H9 (cell line): ENCODE data around the gene ZNF629. TPM values are rescaled to one million over a fixed set of nuclear protein-coding genes. Genes with fewer than 3 reads are reported as not detected.

Source experiments
- DNase-seq: peaks from one replicate; pipeline ENCODE4 v3.0.0-alpha.2; 2017
- H2AFZ ChIP-seq: one replicate; pipeline ENCODE4 v1.6.1; 2013; ENCODE audit warnings: mild to moderate bottlenecking, low read length, control low read depth, moderate library complexity
- H2AK5ac ChIP-seq: 2 replicates; pipeline ENCODE4 v1.6.1; 2013; ENCODE audit warnings: low read length, control low read depth, mixed read lengths; ENCODE audit not compliant: insufficient read length
- H2BK120ac ChIP-seq: one replicate; pipeline ENCODE4 v1.6.1; 2013; ENCODE audit warnings: low read depth, mild to moderate bottlenecking, low read length, control low read depth, inconsistent platforms; ENCODE audit not compliant: poor library complexity, severe bottlenecking
- H2BK12ac ChIP-seq: 2 replicates; pipeline ENCODE4 v1.6.1; 2013; ENCODE audit warnings: low read length, control low read depth, mixed read lengths, low read depth; ENCODE audit not compliant: insufficient read length
- H2BK15ac ChIP-seq: 2 replicates; pipeline ENCODE4 v1.6.1; 2013; ENCODE audit warnings: low read depth, low read length, control low read depth
- H2BK20ac ChIP-seq: one replicate; pipeline ENCODE4 v1.6.1; 2013; ENCODE audit warnings: low read depth, mild to moderate bottlenecking, low read length, control low read depth, inconsistent platforms; ENCODE audit not compliant: poor library complexity, severe bottlenecking
- H2BK5ac ChIP-seq: 2 replicates; pipeline ENCODE4 v1.6.1; 2013; ENCODE audit warnings: low read length, control low read depth, mixed read lengths; ENCODE audit not compliant: insufficient read length
- H3K14ac ChIP-seq: 2 replicates; pipeline ENCODE4 v1.6.1; 2013; ENCODE audit warnings: low read length, control low read depth; ENCODE audit not compliant: insufficient read depth
- H3K18ac ChIP-seq: 2 replicates; pipeline ENCODE4 v1.6.1; 2013; ENCODE audit warnings: low read depth, mild to moderate bottlenecking, mixed read lengths, low read length, control low read depth; ENCODE audit not compliant: insufficient read length
- H3K23ac ChIP-seq: 2 replicates; pipeline ENCODE4 v1.6.1; 2013; ENCODE audit warnings: low read length, control low read depth, mixed read lengths, low read depth; ENCODE audit not compliant: insufficient read length
- H3K23me2 ChIP-seq: 2 replicates; pipeline ENCODE4 v1.6.1; 2013; ENCODE audit warnings: low read depth, mild to moderate bottlenecking, mixed read lengths, low read length, control low read depth; ENCODE audit not compliant: insufficient read length, poor library complexity, severe bottlenecking
- H3K27ac ChIP-seq: 2 replicates; pipeline ENCODE4 v1.5.1; 2013; ENCODE audit warnings: low read length, control low read depth, mixed read lengths, low read depth; ENCODE audit not compliant: insufficient read length
- H3K27me3 ChIP-seq: 2 replicates; pipeline ENCODE4 v1.6.1; 2013; ENCODE audit warnings: low read length, control low read depth, inconsistent platforms; ENCODE audit not compliant: insufficient read depth
- H3K4ac ChIP-seq: 2 replicates; pipeline ENCODE4 v1.6.1; 2013; ENCODE audit warnings: low read depth, mild to moderate bottlenecking, control low read depth, inconsistent platforms, low read length, moderate library complexity
- H3K4me1 ChIP-seq: 2 replicates; pipeline ENCODE4 v1.6.1; 2013; ENCODE audit warnings: low read length, control low read depth, inconsistent platforms; ENCODE audit not compliant: insufficient read depth
- H3K4me2 ChIP-seq: 2 replicates; pipeline ENCODE4 v1.6.1; 2013; ENCODE audit warnings: low read length, control low read depth, mixed read lengths; ENCODE audit not compliant: insufficient read length, insufficient read depth
- H3K56ac ChIP-seq: 2 replicates; pipeline ENCODE4 v1.6.1; 2013; ENCODE audit warnings: low read depth, mild to moderate bottlenecking, mixed read lengths, low read length, control low read depth; ENCODE audit not compliant: insufficient read length
- H3K79me1 ChIP-seq: 2 replicates; pipeline ENCODE4 v1.6.1; 2013; ENCODE audit warnings: low read depth, mild to moderate bottlenecking, moderate library complexity, low read length, control low read depth, inconsistent platforms; ENCODE audit not compliant: insufficient read depth, poor library complexity, severe bottlenecking
- H3K79me2 ChIP-seq: 2 replicates; pipeline ENCODE4 v1.6.1; 2013; ENCODE audit warnings: low read length, control low read depth, inconsistent platforms; ENCODE audit not compliant: insufficient read depth
- H3K9ac ChIP-seq: 2 replicates; pipeline ENCODE4 v1.6.1; 2013; ENCODE audit warnings: low read length, control low read depth, mixed read lengths; ENCODE audit not compliant: insufficient read length; ENCODE audit errors: extremely low read depth
- H3K9me3 ChIP-seq: one replicate; pipeline ENCODE4 v1.6.1; 2013; ENCODE audit warnings: low read depth, low read length, inconsistent platforms; ENCODE audit not compliant: control insufficient read depth
- H3T11ph ChIP-seq: one replicate; pipeline ENCODE4 v1.6.1; 2013; ENCODE audit warnings: mild to moderate bottlenecking, low read length, control low read depth, inconsistent platforms
- H4K20me1 ChIP-seq: one replicate; pipeline ENCODE4 v1.6.1; 2013; ENCODE audit not compliant: control insufficient read depth, insufficient read length, insufficient read depth
- H4K5ac ChIP-seq: 2 replicates; pipeline ENCODE4 v1.6.1; 2013; ENCODE audit warnings: low read depth, mild to moderate bottlenecking, mixed read lengths, low read length, control low read depth; ENCODE audit not compliant: insufficient read length
- H4K8ac ChIP-seq: replicated peaks from 2 replicates; pipeline ENCODE4 v1.6.1; 2013; ENCODE audit warnings: low read length, control low read depth, mixed read lengths, low read depth; ENCODE audit not compliant: insufficient read length
- H4K91ac ChIP-seq: 2 replicates; pipeline ENCODE4 v1.6.1; 2013; ENCODE audit warnings: low read depth, mild to moderate bottlenecking, moderate library complexity, mixed read lengths, low read length, control low read depth; ENCODE audit not compliant: insufficient read length
- H3K27ac Mint-ChIP-seq, 3 experiments: 2 replicates in 2 of 3; 3 replicates in 1 of 3; pipeline ENCODE4 v1.8.0; 2020 to 2021; ENCODE audit warnings: mixed read lengths in 3 of 3, mild to moderate bottlenecking in 1 of 3, moderate library complexity in 1 of 3
- H3K27me3 Mint-ChIP-seq: 2 replicates; pipeline ENCODE4 v1.8.0; 2021; ENCODE audit warnings: low read depth, mild to moderate bottlenecking, moderate library complexity, mixed read lengths
- H3K36me3 Mint-ChIP-seq, 3 experiments: 2 replicates in 2 of 3; 3 replicates in 1 of 3; pipeline ENCODE4 v1.8.0; 2020 to 2021; ENCODE audit warnings: low read depth in 3 of 3, mixed read lengths in 3 of 3; ENCODE audit not compliant: insufficient read depth in 1 of 3
- H3K4me1 Mint-ChIP-seq, 2 experiments: 2 replicates each; pipeline ENCODE4 v1.8.0; 2020; ENCODE audit warnings: mixed read lengths in 2 of 2
- H3K4me3 Mint-ChIP-seq, 2 experiments: 2 replicates in 1 of 2; 3 replicates in 1 of 2; pipeline ENCODE4 v1.8.0; 2020 to 2021; ENCODE audit warnings: mild to moderate bottlenecking in 2 of 2, mixed read lengths in 2 of 2, moderate library complexity in 1 of 2
- H3K9me3 Mint-ChIP-seq, 2 experiments: 2 replicates in 1 of 2; 3 replicates in 1 of 2; pipeline ENCODE4 v1.8.0; 2020; ENCODE audit warnings: mild to moderate bottlenecking in 2 of 2, mixed read lengths in 2 of 2, moderate library complexity in 1 of 2
- CTCF ChIP-seq: fragments of 200-600 bp; sonication (generic); conservative IDR thresholded peaks from 3 replicates; pipeline ENCODE4 v1.8.0; 2021; ENCODE audit warnings: antibody characterized with exemption, mild to moderate bottlenecking
- WGBS: extraction: QIAGEN DNeasy Blood & Tissue Kit; methylation state at CpG from one replicate; pipeline ENCODE4 v1.1.7; 2013; ENCODE audit warnings: missing lambda C conversion rate, low lambda C conversion rate, mixed read lengths; ENCODE audit not compliant: insufficient read length; ENCODE audit errors: extremely low coverage; 5-methylcytosine and 5-hydroxymethylcytosine counted together
- total RNA-seq: library from RNA; stranded (reverse); gene quantifications from 2 replicates; pipeline ENCODE4 v1.2.1, GENCODE V29; 2021

Gene ZNF629
- total RNA-seq, 1 experiment from 2014 or later = 20.0 TPM

GRCh38 chr16:30787613-30788378, 791 bp upstream of the ZNF629 start:
- peak overlapping the region; percentile 97 for H3K14ac ChIP-seq
- H3K4me1 ChIP-seq = no peaks in the 10 kb centered on the region
- H4K8ac ChIP-seq = no peak overlapping the region
- H3K27ac ChIP-seq = no peak overlapping the region
- Mint-ChIP-seq H3K27me3 (peaks cover 16% of the 10 kb centered on the region), H3K27ac (peak overlapping the region in 2 of 3 experiments; percentile 81 to 82; a peak in 2 of 7 replicates), H3K4me3 (peak overlapping the region; percentile 85 to 91), H3K4me1 (peaks cover 12 to 18% of the 10 kb centered on the region in 2 experiments), H3K36me3 (peaks cover 8 to 21% (median 10%) of the 10 kb centered on the region in 3 experiments; a peak in 6 of 7 replicates), H3K9me3 (no peaks in the 10 kb centered on the region)
- peak overlapping the region; percentile 56 for H3K18ac ChIP-seq
- DNase-seq = no peak
- H2BK120ac ChIP-seq = no peak overlapping the region
- TF ChIP-seq CTCF = no peak
- H3K9ac ChIP-seq = peak overlapping the region; percentile 86
- no peak overlapping the region for H3K56ac ChIP-seq
- peak overlapping the region; percentile 65 for H3K4me2 ChIP-seq
- no peak overlapping the region for H2AK5ac ChIP-seq
- H2AFZ ChIP-seq = peak overlapping the region; percentile 1
- H3K4ac ChIP-seq = no peak overlapping the region
- H4K20me1 ChIP-seq = peaks cover 2% of the 10 kb centered on the region
- no peak overlapping the region for H3T11ph ChIP-seq
- H2BK20ac ChIP-seq = no peak overlapping the region
- peaks cover 3% of the 10 kb centered on the region; the same call in 1 of the 2 replicates for H3K79me2 ChIP-seq
- H2BK5ac ChIP-seq = no peak overlapping the region
- WGBS = no CpG with 5 or more reads among the region's 11 CpGs
- no peak overlapping the region for H4K5ac ChIP-seq
- H3K79me1 ChIP-seq = peaks cover 5% of the 10 kb centered on the region
- no peak overlapping the region for H2BK15ac ChIP-seq
- no peak overlapping the region for H4K91ac ChIP-seq
- H3K23ac ChIP-seq = no peak overlapping the region
- H3K27me3 ChIP-seq = no peaks in the 10 kb centered on the region
- no peak overlapping the region for H2BK12ac ChIP-seq
- H3K9me3 ChIP-seq = no peaks in the 10 kb centered on the region
- peaks cover 12% of the 10 kb centered on the region for H3K23me2 ChIP-seq
